Psoas muscle (tissue), 8 donors: ENCODE data around the gene GPR157. TPM values are rescaled to one million over a fixed set of nuclear protein-coding genes. Genes with fewer than 3 reads are reported as not detected.

Experiments
- ATAC-seq, 4 donors: fragments of 200-7000 bp; cut with Tn5 transposase; one replicate each; pipeline ENCODE4 v1.9.1; 2020; ENCODE audit warnings: moderate library complexity in 3 of 4, mild to moderate bottlenecking in 2 of 4
- DNase-seq, 2 donors: peaks; one replicate each; pipeline ENCODE4 v3.0.0-alpha.2; 2020
- H3K27ac ChIP-seq: fragments of 200-600 bp; one replicate; pipeline ENCODE4 v1.8.0; 2022
- H3K27me3 ChIP-seq, 3 donors: fragments of 200-600 bp in 1 of 3; one replicate each; pipeline versions ENCODE4 v1.6.1 to v1.8.0; 2013 to 2022; ENCODE audit warnings: low read length in 2 of 3, mild to moderate bottlenecking in 2 of 3, moderate library complexity in 1 of 3; ENCODE audit not compliant: insufficient read depth in 3 of 3
- H3K36me3 ChIP-seq, 2 donors: fragments of 200-600 bp in 1 of 2; one replicate each; pipeline versions ENCODE4 v1.6.1 to v1.8.0; 2013 to 2022; ENCODE audit warnings: low read depth in 1 of 2, mild to moderate bottlenecking in 1 of 2, moderate library complexity in 1 of 2; ENCODE audit not compliant: insufficient read depth in 1 of 2
- H3K4me1 ChIP-seq: fragments of 200-600 bp; one replicate; pipeline ENCODE4 v1.8.0; 2022
- H3K4me3 ChIP-seq: fragments of 200-600 bp; one replicate; pipeline ENCODE4 v1.8.0; 2022; ENCODE audit warnings: mild to moderate bottlenecking
- H3K9me3 ChIP-seq: fragments of 200-600 bp; one replicate; pipeline ENCODE4 v1.8.0; 2022
- CTCF ChIP-seq: fragments of 200-600 bp; IDR thresholded peaks from one replicate; pipeline ENCODE4 v1.8.0; 2022; ENCODE audit warnings: antibody characterized with exemption
- WGBS, 3 donors: extraction: QIAGEN DNeasy Blood & Tissue Kit; methylation state at CpG; one replicate each; pipeline versions ENCODE4 v1.1.6 to v1.1.7; 2013; 5-methylcytosine and 5-hydroxymethylcytosine counted together
- intact Hi-C, 2 donors: fragments of 100-400 bp; cut with DNase I; formaldehyde crosslinking; loops; one replicate each; pipeline versions ENCODE4 v1.11.0 to v1.14.2; 2022
- polyA plus RNA-seq, 3 donors: library from polyadenylated mRNA; stranded (reverse); fragments of 200-250 nt; gene quantifications; one replicate each; pipeline ENCODE4 v1.2.3, GENCODE V29; 2013
- total RNA-seq, 4 donors: library from RNA; stranded (reverse); fragmentation: NEBNext Ultra II Directional in 2 of 4; extraction: Animal tissue kit (Norgen Biotek cat#: 25700) in 2 of 4; gene quantifications; one replicate each; pipeline versions ENCODE4 v1.2.1 to v1.2.4, GENCODE V29; 2021 to 2023
- donor health status: healthy with polysubstance abuse.
- donor health status: DM: no; HTN: no; CAD: no; lungs with moderate emphysema.
- donor health status: Bipolar disorder and iron deficiency.
- donor health status: healthy.
- donor health status: DM: yes; HTN: yes; CAD: no.
- donor health status: DM: no; HTN: no; CAD: no.
- donor health status: DM: no; HTN: no; CAD: no.
- donor health status: DM: yes; HTN: yes; CAD: no.

GPR157 gene
- total and polyA plus RNA-seq, 7 donors, result 11.6 to 49.5 (median 21.6) TPM

- no peak for TF ChIP-seq CTCF
- H3K9me3 ChIP-seq, result no peaks in the 10 kb centered on the region
- intact Hi-C loops, result loop anchor here in 1 of 2 donors (10.0 kb wide), 1 partner anchor 339 kb away; no protein-coding TSS in a partner anchor
- DNase-seq (no peak), ATAC-seq (no peak)
- no peaks in the 10 kb centered on the region for H3K27me3 ChIP-seq
- H3K4me3 ChIP-seq, result no peak overlapping the region
- peaks cover 0 to 11% of the 10 kb centered on the region in 2 donors for H3K36me3 ChIP-seq
- 77 to 82% (median 79%) methylated on average over 5 of the region's 5 CpGs for WGBS, 3 donors
- peaks cover 19% of the 10 kb centered on the region for H3K4me1 ChIP-seq
- H3K27ac ChIP-seq, result peak overlapping the region; percentile 52
Measured at GRCh38 chr1:9115351-9116205, 13.3 kb downstream of the GPR157 start.

GRCh38 chr1:9112961-9113880 lies 15.7 kb downstream of the GPR157 start:
- peaks cover 0 to 28% of the 10 kb centered on the region in 2 donors for H3K36me3 ChIP-seq
- ATAC-seq (no peak), DNase-seq (peak in 1 of 2 donors; percentile 34)
- no peak overlapping the region for H3K4me3 ChIP-seq
- H3K27me3 ChIP-seq, result no peaks in the 10 kb centered on the region
- intact Hi-C loops, result loop anchor here in 1 of 2 donors (5.0 to 10.0 kb wide), 2 partner anchors 342 to 374 kb away; no protein-coding TSS in a partner anchor
- 88 to 94% (median 91%) methylated on average over 13 of the region's 13 CpGs for WGBS, 3 donors
- peaks cover 13% of the 10 kb centered on the region for H3K4me1 ChIP-seq
- TF ChIP-seq CTCF, result no peak
- peak overlapping the region; percentile 23 for H3K27ac ChIP-seq
- no peaks in the 10 kb centered on the region for H3K9me3 ChIP-seq

GRCh38 chr1:9111957-9112356 lies 16.9 kb downstream of the GPR157 start:
- TF ChIP-seq CTCF, result no peak
- 74 to 88% (median 74%) methylated on average over 9 of the region's 9 CpGs for WGBS, 3 donors
- H3K27ac ChIP-seq, result peak overlapping the region; percentile 23
- H3K4me3 ChIP-seq, result no peak overlapping the region
- DNase-seq (peak in 1 of 2 donors; percentile 22), ATAC-seq (no peak)
- peaks cover 0 to 40% of the 10 kb centered on the region in 2 donors for H3K36me3 ChIP-seq
- H3K4me1 ChIP-seq, result peaks cover 13% of the 10 kb centered on the region
- no peaks in the 10 kb centered on the region for H3K27me3 ChIP-seq
- intact Hi-C loops, result loop anchor here (2.0 to 10.0 kb wide), 3 partner anchors 85 to 375 kb away; no protein-coding TSS in a partner anchor
- no peaks in the 10 kb centered on the region for H3K9me3 ChIP-seq

- Histone ChIP-seq H3K36me3 (peaks cover 0 to 41% of the 10 kb centered on the region in 2 donors), H3K4me1 (peaks cover 10% of the 10 kb centered on the region), H3K9me3 (no peaks in the 10 kb centered on the region), H3K27me3 (no peaks in the 10 kb centered on the region), H3K4me3 (no peak overlapping the region), H3K27ac (no peak overlapping the region)
- intact Hi-C loops, result loop anchor here (2.0 to 10.0 kb wide), 3 partner anchors 85 to 376 kb away; no protein-coding TSS in a partner anchor
- ATAC-seq (no peak), DNase-seq (no peak)
- 86 to 96% (median 89%) methylated on average over 13 of the region's 13 CpGs for WGBS, 3 donors
- TF ChIP-seq CTCF, result no peak
Measured at GRCh38 chr1:9111357-9111691, 17.6 kb downstream of the GPR157 start.
